Measurements from ENCODE around the gene AHNAK2.

DNA sequence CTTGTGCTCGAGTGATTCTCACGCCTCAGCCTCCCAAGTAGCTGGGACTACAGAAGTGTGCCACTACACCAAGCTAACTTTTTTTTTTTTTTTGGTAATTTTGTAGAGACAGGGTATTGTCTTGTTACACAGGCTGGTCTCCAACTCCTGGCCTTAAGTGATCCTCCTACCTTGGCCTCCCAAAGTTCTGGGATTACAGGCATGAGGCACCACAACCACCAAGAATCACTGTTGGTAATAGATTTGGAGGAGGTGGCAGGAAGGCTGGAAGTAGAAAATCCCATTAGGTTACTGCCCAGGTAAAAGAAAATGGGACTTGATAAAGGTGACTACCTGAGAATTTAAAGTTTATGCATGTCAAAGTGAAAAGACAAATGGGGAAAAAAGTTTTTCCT, 44.1 kb upstream of the AHNAK2 start:
- TF ChIP-seq POLR2AphosphoS5 (IDR thresholded peaks at IDR 0.05; ENCODE audit: borderline replicate concordance, low read depth, low read length) (no peak), EZH2 (IDR thresholded peaks at IDR 0.05) (no peak), FOXP2 (optimal IDR thresholded peaks at IDR 0.05; ENCODE audit: control extremely low read depth, extremely low read length, insufficient read depth) (no peak)

Measured in SK-N-MC (cell line).